HEK293T (cell line): ENCODE data around the gene SEMA3G.

Source experiments
- CTCF ChIA-PET: fragments of 350-600 bp; formaldehyde crosslinking; extraction: SDS; loops from one replicate; lab custom pipeline; 2021; ENCODE audit warnings: antibody characterized with exemption, inconsistent platforms; lab: Yijun Ruan, JAX
- POLR2A ChIA-PET: fragments of 350-600 bp; formaldehyde crosslinking; extraction: SDS; loops from one replicate; lab custom pipeline; 2020; ENCODE audit warnings: antibody characterized with exemption, inconsistent platforms; lab: Yijun Ruan, JAX
- DNase-seq: peaks from one replicate; pipeline ENCODE4 v3.0.0; 2012; ENCODE audit warnings: mixed read lengths; ENCODE audit errors: extremely low spot score
- ARNT ChIP-seq: fragments of 450-650 bp; IDR thresholded peaks from 2 replicates; pipeline ENCODE4 v1.6.1; 2017; ENCODE audit warnings: mild to moderate bottlenecking
- BHLHE40 ChIP-seq: fragments of 450-650 bp; IDR thresholded peaks from 2 replicates; pipeline ENCODE4 v1.6.1; 2016; ENCODE audit warnings: mild to moderate bottlenecking, moderate library complexity, borderline replicate concordance
- CTBP1 ChIP-seq: fragments of 450-650 bp; IDR thresholded peaks from 2 replicates; pipeline ENCODE4 v1.6.1; 2016; ENCODE audit warnings: borderline replicate concordance
- ELF4 ChIP-seq: fragments of 450-650 bp; IDR thresholded peaks from 2 replicates; pipeline ENCODE4 v1.6.1; 2017; ENCODE audit warnings: antibody characterized with exemption
- FOXA1 ChIP-seq: fragments of 450-650 bp; IDR thresholded peaks from 2 replicates; pipeline ENCODE4 v1.6.1; 2016; ENCODE audit warnings: mild to moderate bottlenecking
- FOXK2 ChIP-seq: fragments of 450-650 bp; IDR thresholded peaks from 2 replicates; pipeline ENCODE4 v1.6.1; 2016; ENCODE audit warnings: mild to moderate bottlenecking
- FOXM1 ChIP-seq: fragments of 450-650 bp; IDR thresholded peaks from 2 replicates; pipeline ENCODE4 v1.6.1; 2017; ENCODE audit warnings: mild to moderate bottlenecking, borderline replicate concordance
- HDGF ChIP-seq: fragments of 450-650 bp; IDR thresholded peaks from 2 replicates; pipeline ENCODE4 v1.6.1; 2017; ENCODE audit warnings: antibody characterized with exemption, borderline replicate concordance
- L3MBTL2 ChIP-seq: fragments of 450-650 bp; conservative IDR thresholded peaks from 2 replicates; pipeline ENCODE4 v1.6.1; 2016; ENCODE audit warnings: mild to moderate bottlenecking
- LEF1 ChIP-seq: fragments of 450-650 bp; IDR thresholded peaks from 2 replicates; pipeline ENCODE4 v1.6.1; 2017; ENCODE audit warnings: mild to moderate bottlenecking, borderline replicate concordance
- NFRKB ChIP-seq: fragments of 450-650 bp; IDR thresholded peaks from 2 replicates; pipeline ENCODE4 v1.6.1; 2016; ENCODE audit warnings: mild to moderate bottlenecking, moderate library complexity
- PKNOX1 ChIP-seq: fragments of 450-650 bp; IDR thresholded peaks from 2 replicates; pipeline ENCODE4 v1.6.1; 2016
- SP1 ChIP-seq: fragments of 450-650 bp; IDR thresholded peaks from 2 replicates; pipeline ENCODE4 v1.6.1; 2017
- SUZ12 ChIP-seq: fragments of 450-650 bp; IDR thresholded peaks from 2 replicates; pipeline ENCODE4 v1.6.1; 2016; ENCODE audit warnings: mild to moderate bottlenecking
- TARDBP ChIP-seq: fragments of 450-650 bp; IDR thresholded peaks from 2 replicates; pipeline ENCODE4 v1.6.1; 2016
- ZNF384 ChIP-seq: fragments of 450-650 bp; IDR thresholded peaks from 2 replicates; pipeline ENCODE4 v1.6.1; 2016

The SEMA3G gene

DNA sequence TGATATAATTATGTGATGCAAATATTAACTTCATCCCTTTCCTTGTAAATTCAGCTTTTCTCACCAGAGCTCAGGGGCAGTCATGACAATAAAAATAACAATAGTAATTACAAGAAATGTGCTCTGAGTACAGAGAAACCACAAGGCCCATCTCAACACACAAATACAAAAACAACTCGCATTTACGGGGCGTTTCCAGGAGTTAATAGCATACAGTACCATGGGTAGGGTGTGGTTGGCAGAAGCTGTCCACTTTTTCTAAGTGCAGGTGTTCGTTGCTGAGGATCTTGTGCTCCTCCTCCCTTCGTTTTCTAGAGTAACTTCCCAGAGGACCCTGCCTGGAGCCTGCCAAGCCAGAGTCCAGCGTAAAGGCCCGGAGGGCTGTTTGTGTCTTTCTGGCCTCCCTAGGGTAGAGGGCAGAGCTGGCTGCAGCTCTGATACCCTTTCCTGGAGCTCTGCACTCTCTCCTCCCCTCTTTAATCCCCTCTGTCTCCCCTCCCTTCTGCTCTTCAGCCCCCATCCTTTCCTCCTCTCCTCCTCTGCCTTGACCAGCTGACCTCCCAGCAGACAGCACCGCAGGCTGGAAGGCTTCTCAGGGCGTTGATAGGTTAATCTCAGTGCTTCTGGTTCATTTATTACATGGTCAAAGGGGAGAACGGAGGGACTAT lies 11.4 kb downstream of the SEMA3G start:
- no peak for DNase-seq
- ChIA-PET POLR2A (interaction anchor here (2.5 kb wide), 1 partner anchor 13 kb away, joined by 11 read pairs; the partner anchor contains the start of gene SEMA3G), CTCF (interaction anchor here (1.2 to 1.8 kb wide), 2 partner anchors 13 kb away, joined by 5 to 8 read pairs; partner anchors contain the start of gene SEMA3G)
- TF ChIP-seq LEF1 = no peak
- TF ChIP-seq ARNT = no peak
- no peak for TF ChIP-seq L3MBTL2
- TF ChIP-seq CTBP1 = no peak
- TF ChIP-seq SP1 = no peak

- POLR2A ChIA-PET = interaction anchor here (1.5 to 2.5 kb wide), 2 partner anchors 13 to 21 kb away, joined by 4 to 11 read pairs; partner anchors contain the start of genes SEMA3G and TNNC1
- DNase-seq = no peak
- no peak for TF ChIP-seq SP1
- no peak for TF ChIP-seq FOXM1
- no peak for TF ChIP-seq ELF4
- TF ChIP-seq SUZ12 = no peak
- no peak for TF ChIP-seq ARNT
- TF ChIP-seq PKNOX1 = no peak
- CTCF ChIA-PET = interaction anchor here (0.5 to 1.2 kb wide), 3 partner anchors 13 to 200 kb away, joined by 4 to 6 read pairs (median 5); no protein-coding TSS in a partner anchor
These were observed 12.2 kb downstream of the SEMA3G start for GRCh38 chr3:52432691-52433141.

DNA sequence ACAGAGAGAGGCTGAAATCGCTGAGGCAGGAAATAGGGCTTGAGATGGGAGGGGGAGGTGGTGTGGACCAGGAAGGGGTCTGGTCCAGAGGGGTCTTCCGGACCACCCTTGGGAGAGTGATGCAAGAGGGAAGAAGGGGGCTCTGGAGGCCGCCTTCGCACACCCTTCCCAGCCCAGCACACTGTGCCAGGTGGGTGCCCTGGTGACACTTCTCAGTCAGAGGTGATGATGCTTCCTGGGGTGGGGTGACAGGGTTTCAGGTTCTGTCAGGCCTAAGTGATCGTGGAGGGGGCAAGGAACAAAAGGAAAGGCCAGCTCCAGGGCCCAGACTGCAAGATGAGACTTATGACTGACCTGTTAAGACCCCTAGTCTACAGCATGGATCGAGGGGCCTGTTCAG lies 12.7 kb downstream of the SEMA3G start:
- ChIA-PET POLR2A (interaction anchor here (1.5 kb wide), 1 partner anchor 21 kb away, joined by 4 read pairs; the partner anchor contains the start of gene TNNC1), CTCF (interaction anchor here (0.5 to 4.9 kb wide), 3 partner anchors 16 to 200 kb away, joined by 4 to 35 read pairs (median 6); no protein-coding TSS in a partner anchor)
- no peak for DNase-seq
- no peak for TF ChIP-seq ARNT
- no peak for TF ChIP-seq FOXM1
- no peak for TF ChIP-seq SUZ12
- TF ChIP-seq CTBP1 = no peak
- TF ChIP-seq FOXA1 = no peak
- TF ChIP-seq BHLHE40 = no peak
- no peak for TF ChIP-seq L3MBTL2
- no peak for TF ChIP-seq ZNF384
- TF ChIP-seq NFRKB = no peak
- no peak for TF ChIP-seq PKNOX1
- TF ChIP-seq ELF4 = no peak
- no peak for TF ChIP-seq HDGF
- no peak for TF ChIP-seq SP1

GRCh38 chr3:52431459-52432223 lies 13.3 kb downstream of the SEMA3G start:
- TF ChIP-seq LEF1 (no peak), PKNOX1 (no peak), FOXA1 (no peak), L3MBTL2 (no peak), ZNF384 (no peak), FOXK2 (no peak), BHLHE40 (no peak), SP1 (no peak), HDGF (no peak), ARNT (no peak), NFRKB (no peak), FOXM1 (no peak), SUZ12 (no peak), ELF4 (no peak), TARDBP (no peak), CTBP1 (no peak)
- no peak for DNase-seq
- ChIA-PET CTCF (interaction anchor here (0.5 to 4.9 kb wide), 2 partner anchors 16 to 19 kb away, joined by 6 to 35 read pairs; no protein-coding TSS in a partner anchor), POLR2A (interaction anchor here (1.5 kb wide), 1 partner anchor 22 kb away, joined by 4 read pairs; the partner anchor contains the start of gene TNNC1)

GRCh38 chr3:52430416-52430810 lies 14.5 kb downstream of the SEMA3G start:
- CTCF ChIA-PET = interaction anchor here (4.9 kb wide), 1 partner anchor 17 kb away, joined by 35 read pairs; no protein-coding TSS in a partner anchor
- TF ChIP-seq CTBP1 = no peak
- TF ChIP-seq SP1 = no peak
- TF ChIP-seq PKNOX1 = no peak
- no peak for TF ChIP-seq ZNF384
- TF ChIP-seq FOXA1 = no peak
- DNase-seq = no peak

More at GRCh38 chr3:52430416-52430810, 14.5 kb downstream of the SEMA3G start:
- POLR2A ChIA-PET = no interaction called here
